Measurements from ENCODE around the gene CLASP1.
"Not testable (repeated sequence)": the region's sequence is repeated elsewhere in the genome, so short reads cannot be mapped to it uniquely, and the experiment has no call there.

DNA sequence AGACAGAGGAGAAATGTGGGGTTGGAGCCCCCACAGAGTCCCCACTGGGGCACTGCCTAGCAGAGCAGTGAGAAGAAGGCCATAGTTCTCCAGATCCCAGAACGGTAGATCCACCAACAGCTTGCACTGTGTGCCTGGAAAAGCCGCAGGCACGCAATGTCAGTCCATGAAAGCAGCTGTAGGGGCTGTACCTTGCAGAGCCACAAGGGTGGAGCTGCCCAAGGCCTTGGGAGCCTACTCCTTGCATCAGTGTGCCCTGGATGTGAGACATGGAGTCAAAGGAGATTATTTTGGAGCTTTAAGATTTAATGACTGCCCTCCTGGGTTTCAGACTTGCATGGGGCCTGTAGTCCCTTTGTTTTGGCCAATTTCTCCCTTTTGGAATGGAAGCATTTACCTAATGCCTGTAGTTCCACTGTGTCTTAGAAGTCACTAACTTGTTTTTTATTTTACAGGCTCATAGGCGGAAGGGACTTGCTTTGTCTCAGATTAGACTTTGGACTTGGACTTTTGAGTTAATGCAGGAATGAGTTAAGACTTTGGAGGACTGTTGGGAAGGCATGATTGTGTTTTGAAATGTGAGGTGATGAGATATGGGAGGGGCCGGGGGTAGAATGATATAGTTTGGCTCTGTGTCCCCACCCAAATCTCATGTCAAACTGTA, 274.7 kb downstream of the CLASP1 start:
- not testable (repeated sequence) for TF ChIP-seq CTCF (IDR thresholded peaks at IDR 0.05; ENCODE audit: low read length); EZH2 (IDR thresholded peaks at IDR 0.05; ENCODE audit: borderline replicate concordance, low read length)

All from OCI-LY1 (cell line).